ENCODE data around the gene CTDSPL2.
"Not testable (repeated sequence)": the region's sequence is repeated elsewhere in the genome, so short reads cannot be mapped to it uniquely, and the experiment has no call there.

Gene CTDSPL2

DNA sequence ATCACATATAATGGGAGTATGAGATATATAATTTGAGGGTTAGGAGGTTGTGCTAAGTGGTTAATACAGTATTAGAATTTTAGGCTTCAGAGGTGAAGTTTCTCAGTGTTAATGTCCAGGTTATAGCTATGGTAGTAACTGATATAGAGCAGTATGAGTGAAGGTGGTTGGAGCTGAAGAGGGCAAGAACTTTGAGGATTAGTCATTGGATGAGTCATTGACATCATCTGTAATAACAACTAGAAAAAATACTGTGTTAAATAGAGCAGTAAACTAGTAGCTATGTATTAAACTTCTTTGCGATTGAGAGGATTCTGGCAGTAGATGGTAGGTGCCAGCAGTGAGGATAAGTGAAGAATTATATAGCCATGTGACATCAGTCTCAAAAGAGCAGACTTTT lies 62.0 kb downstream of the CTDSPL2 start:
- no peak for DNase-seq

DNA sequence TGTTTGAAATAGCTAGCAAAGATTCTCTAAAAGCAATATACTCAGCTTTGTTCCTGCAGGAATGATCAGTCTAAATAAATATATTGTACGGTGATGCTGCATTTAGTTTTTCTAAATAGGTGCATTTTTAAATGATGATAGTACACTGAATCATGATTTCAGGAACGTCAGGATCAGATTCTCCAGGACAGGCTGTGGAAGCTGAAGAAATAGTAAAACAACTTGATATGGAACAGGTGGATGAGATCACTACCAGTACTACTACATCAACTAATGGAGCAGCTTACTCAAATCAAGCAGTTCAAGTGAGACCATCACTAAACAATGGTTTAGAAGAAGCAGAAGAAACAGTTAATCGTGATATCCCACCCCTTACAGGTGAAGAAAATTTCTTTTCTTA lies 63.2 kb downstream of the CTDSPL2 start:
- no peak for DNase-seq

DNA sequence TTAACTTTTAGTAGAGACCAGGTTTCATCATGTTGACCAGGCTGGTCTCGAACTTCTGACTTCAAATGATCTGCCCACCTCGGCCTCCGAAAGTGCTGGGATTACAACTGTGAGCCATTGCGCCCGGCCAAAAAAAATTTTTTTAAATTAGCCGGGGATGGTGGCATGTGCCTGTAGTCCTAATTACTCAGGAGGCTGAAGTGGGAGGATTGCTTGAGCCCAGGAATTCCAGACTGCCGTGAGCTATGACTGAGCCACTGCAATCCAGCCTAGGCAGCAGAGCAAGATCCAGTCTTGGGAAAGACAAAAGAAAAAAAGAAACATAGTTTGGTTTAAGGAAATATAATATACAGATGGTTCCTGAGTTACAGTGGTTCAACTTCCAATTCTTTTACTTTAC lies 64.6 kb downstream of the CTDSPL2 start:
- no peak for DNase-seq

DNA sequence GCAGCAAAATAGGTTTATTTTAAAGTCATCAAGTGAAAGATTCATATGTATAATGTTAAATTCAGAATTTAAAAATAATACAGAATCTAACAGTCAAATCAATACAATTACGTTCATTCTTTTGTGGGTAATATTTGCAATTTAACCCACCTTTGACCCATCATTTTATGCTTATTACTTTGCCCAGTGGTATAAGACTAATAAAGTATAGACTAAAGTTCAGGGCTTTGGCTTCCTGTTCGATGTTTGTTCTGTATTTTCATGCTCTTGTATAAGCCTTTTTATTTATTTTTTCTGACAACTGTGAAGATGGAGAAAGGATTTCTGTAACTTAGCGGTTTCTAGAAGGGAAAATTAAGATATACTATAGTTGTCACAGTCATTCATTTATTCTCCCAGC lies 65.2 kb downstream of the CTDSPL2 start:
- no peak for DNase-seq

DNA sequence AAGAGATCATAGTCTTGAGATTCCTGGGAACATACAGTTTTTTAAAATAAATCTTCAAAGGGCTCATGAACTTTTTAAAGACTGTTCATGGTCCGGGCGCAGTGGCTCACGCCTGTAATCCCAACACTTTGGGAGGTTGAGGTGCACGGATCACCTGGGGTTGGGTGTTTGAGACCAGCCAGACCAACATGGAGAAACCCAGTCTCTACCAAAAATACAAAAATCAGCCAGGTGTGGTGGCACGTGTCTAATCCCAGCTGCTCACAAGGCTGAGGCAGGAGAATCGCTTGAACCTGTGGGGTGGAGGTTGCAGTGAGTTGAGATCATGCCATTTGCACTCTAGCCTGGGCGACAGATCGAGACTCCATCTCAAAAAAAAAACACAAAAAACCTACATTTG lies 68.1 kb downstream of the CTDSPL2 start:
- no peak for DNase-seq

DNA sequence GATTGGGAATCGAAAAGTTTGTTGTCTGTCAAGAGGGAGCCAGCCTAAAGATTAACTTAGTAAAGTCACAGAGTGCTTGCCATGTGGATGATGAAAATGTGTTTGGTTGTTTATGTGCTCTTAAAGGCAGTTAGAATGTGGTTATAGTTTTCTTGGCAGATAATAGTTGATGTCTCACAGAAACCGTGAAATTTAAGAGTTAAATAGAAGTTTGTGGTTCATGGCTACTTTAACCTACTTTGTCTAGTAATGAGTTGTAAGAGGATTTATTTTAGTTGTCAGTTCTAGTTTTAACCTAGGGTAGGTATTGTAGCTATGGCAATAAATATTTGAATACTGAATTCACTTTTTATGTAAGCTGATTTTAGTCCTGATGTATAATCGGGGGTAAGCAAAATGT lies 73.1 kb downstream of the CTDSPL2 start:
- no peak for DNase-seq

DNA sequence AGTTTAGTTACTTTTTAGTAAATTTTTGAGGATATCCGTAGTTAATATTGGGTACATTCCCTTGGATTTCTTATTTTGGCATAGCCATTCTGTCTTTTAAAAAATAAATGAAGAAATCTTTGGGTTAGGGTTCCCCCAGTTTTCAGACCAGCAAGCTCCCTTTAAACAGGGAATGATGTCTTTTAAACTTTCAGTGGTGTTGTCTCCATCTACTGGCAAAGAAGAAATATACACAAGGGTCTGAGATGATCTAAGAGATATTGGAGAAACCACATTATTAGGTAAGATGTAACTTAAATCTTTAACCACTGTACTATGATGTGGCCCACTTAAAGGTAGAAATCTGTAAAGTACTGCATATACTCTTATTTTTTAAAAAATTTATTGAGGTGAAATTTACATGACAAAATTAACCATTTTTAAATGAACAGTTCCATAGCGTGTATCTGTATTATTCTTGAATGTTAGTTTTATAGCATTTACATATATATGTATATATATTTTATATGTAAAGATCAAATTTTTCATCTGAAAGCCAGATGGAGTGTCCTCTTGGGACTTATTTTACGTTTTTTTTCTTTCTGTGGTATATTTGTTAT lies 74.4 kb downstream of the CTDSPL2 start:
- peak; percentile 5 for DNase-seq

DNA sequence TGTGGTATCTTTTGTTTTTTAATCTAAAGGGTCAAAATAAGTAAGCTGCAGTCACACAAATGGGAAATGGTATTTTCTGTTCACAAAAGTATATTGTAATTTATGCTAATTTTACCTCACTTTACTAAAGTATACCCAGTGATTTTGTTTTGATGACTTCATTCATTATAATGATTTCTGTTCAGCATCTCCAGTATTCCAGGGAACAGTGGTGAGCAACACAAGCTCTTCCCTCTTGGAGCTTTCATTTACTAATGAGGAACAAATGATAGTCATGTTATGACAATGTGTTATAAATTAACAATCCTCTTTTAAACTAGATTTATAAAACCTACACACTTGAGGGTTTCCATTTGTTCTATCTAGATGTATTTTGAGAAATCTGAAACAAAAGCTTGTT lies 89.0 kb downstream of the CTDSPL2 start:
- no peak for DNase-seq

DNA sequence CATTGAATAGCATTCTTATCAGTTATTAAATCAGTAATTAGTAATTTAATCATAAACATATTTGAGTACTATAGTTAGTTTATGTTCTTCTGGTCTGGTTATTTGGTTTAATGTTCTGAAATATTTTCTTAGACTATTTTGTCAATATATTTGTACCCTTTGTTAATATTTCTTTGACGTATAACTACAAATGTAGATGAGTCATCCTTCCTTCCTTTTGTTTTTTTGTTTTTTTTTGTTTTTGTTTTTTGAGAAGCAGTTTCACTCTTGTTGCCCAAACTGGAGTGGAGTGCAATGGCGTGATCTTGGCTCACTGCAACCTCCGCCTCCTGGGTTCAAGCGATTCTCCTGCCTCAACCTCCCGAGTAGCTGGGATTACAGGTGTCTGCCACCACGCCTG lies 92.1 kb downstream of the CTDSPL2 start:
- DNase-seq, result no peak

DNA sequence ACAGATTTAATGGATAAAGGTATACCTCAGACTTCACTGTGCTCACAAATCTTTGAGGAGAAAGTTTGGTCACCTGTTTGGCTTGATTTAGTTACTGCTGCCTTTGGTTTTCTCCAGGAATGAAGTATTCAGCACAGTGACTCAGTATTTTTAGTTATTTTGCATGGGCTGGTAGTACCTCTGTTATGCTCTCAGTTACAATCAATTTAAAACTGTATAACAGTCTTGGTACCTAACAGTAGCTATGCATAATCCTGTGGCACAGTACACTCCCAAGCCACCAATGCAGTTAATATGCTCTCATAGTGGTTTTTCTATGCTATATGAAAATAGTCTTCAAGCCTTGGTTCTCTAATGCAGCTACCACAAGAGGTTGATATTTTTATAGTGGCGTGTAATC lies 97.6 kb downstream of the CTDSPL2 start:
- DNase-seq, result no peak

DNA sequence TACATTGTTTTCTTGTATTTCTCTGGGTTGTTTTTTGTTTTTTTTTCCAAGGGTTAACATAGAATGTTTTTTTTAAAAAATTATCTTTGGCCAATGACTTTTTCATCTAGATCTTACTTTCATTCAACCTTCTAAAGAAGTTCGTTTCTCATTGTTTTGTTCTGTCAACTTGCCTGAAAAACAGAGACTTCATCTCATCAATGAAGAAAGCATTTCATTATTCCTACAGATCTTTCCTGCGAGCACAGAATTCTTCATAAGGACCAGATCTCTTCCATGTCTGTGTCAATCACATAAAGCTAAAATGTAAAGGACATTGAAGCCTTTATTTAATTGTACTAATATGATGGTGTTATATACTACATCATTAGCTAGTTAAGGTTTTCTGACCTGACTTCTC lies 99.8 kb downstream of the CTDSPL2 start:
- DNase-seq, result no peak

DNA sequence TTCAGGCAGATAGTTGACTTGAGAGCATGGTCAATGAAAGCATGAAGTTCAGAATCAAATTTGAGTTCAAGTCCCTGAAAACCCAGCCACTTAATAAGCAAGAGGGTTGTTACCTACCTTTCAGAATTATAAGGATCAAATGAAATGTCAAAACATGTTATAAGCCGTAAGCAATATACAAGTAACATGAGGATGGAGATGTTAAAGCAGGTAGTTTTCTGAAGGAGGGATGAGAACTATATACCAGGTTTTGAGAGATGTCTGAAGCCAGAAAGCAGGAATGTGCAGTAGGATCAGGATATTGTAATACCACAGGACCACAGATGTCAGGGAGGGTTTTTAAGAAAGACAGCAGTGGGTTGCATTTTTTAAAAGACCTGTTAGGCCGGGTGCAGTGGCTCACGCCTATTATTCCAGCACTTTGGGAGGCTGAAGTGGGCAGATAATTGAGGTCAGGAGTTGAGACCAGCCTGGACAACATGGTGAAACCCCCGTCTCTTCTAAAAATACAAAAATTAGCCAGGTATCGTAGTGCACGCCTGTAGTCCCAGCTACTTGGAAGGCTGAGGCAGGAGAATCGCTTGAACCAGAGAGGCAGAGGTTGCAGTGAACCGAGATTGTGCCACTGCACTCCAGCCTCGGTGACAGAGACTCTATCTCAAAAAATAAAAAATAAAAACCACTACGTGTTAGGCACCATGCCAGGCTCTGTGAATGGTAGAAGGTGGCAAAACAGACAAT lies 102.6 kb downstream of the CTDSPL2 start:
- no peak for DNase-seq

DNA sequence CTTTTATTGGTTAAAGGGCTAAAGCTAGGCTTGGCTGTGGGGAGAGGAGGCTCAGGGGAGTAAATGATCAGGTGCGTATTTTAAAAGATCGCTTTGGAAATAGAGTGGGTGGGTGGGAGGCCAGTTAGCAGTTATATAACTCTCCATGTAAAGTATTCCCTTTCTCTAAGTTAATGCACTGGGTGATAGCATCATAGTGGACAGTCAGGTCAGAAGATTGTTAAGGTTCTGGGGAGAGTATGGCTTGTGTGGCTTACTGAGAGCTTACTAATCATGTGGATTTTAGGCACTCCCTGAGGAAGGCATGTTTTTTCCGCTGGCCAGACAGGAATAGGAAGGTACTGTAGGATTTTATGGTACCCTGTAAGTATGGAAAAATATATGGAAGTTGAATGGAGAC lies 103.2 kb downstream of the CTDSPL2 start:
- no peak for DNase-seq

DNA sequence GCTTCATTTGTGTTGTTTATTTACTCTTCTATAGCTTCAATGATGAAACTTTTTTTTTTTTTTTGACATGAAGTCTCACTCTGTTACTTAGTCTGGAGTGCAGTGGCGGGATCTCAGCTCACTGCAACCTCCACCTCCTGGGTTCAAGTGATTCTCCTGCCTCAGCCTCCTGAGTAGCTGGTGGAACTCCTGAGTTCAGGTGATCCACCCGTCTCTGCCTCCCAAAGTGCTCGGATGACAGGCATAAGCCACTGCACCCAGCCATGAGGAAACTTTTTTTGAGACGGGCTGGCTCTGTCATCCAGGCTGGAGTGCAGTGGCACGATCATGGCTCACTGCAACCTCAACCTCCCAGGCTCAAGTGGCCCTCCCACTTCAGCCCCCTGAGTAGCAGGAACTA lies 104.8 kb downstream of the CTDSPL2 start:
- not testable (repeated sequence) for DNase-seq

DNA sequence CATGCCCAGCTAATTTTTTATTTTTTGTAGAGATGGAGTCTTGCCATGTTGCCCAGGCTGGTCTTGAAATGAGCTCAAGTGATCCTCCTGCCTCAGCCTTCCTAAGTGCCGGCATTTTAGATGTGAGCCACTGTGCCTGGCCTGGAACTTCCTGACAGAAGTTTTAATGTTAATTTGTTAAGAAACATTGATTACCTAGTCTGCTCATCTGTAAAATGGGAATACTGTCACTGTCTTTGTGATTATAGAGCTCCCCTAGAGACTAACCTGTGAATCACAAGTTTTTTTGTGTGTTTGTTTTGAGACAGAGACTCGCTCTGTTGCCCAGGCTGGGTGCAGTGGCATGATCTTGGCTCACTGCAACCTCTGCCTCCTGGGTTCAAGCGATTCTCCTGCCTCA lies 105.3 kb downstream of the CTDSPL2 start:
- DNase-seq, result no peak

DNA sequence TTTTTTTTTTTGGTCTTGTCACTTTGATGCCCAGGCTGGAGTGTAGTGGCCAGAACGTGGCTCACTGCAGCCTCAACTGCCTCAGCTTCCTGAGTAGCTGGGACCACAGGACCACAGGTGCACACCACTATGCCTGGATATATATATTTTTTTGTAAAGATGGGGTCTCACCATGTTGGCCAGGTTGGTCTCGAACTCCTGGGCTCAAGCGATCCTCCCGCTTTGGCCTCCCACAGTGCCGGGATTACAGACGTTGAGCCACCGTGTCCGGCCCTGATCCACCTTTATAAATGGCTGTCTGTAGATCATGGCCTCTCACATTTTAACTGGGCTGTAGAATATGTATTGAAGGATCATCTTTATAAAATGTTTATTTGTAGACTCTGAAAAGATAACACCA lies 107.7 kb downstream of the CTDSPL2 start:
- no peak for DNase-seq

DNA sequence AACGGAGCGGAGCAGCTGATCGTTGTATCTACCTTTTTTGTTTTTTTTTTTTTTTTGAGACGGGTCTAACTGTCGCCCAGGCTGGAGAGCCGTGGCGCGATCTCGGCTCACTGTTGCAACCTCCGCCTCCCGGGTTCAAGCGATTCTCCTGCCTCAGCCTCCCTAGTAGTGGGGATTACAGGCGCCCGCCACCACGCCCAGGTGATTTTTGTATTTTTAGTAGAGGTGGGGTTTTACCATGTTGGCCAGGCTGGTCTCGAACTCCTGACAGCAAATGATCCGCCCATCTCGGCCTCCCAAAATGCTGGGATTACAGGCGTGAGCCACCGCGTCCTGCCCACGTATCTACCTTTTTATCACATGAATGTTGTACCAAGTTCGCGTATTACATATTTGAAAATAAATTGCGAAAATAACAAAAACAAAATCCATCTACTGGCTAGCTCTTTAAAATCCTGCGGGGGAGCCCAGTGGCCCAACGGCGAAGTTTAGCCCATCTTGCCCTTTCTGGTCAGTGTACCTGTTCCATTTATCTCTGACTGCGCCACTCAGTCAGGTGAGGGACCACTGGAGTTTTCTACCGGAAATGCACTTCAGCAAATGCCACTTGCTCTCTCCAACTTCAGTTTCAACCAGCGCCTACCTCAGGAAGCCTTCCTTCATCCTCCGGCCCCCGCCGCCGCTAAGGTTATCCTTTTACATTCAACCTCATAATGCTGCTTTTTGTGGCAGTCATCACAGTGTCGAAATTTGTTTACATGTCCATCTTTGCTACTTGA lies 108.3 kb downstream of the CTDSPL2 start:
- no peak for DNase-seq

DNA sequence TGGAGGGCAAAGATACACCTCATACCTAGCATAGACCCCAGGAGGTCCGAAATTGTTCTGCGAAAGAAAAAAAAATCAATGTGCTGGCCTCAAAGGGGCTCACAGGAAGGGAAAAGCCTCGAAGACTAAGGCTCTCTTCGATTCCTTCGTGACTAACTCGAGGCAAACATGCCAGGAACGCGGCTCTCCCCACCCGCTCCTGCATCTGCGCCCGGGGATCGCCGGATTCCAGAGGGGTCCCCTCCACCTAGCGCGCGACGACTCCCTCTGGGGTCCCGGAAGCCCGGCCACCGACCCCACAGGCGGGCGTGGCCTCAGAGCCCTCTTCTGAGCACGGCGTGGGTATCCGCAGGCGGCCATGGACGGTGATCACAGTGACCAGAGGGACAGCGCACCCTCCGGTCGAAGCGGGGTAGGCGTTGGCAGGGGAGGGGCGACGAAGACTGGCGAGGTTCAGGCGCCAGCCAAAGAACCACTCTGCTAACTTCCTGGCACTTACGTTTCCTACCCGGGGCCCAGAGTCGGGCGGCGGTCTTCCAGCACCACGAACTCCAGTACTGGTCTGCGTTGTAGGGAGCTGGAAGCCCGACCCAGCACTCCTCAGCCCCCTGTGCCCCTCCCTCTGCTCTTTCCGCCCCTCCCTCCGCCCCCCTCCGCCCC lies 109.0 kb downstream of the CTDSPL2 start:
- peak; percentile 97 for DNase-seq

DNA sequence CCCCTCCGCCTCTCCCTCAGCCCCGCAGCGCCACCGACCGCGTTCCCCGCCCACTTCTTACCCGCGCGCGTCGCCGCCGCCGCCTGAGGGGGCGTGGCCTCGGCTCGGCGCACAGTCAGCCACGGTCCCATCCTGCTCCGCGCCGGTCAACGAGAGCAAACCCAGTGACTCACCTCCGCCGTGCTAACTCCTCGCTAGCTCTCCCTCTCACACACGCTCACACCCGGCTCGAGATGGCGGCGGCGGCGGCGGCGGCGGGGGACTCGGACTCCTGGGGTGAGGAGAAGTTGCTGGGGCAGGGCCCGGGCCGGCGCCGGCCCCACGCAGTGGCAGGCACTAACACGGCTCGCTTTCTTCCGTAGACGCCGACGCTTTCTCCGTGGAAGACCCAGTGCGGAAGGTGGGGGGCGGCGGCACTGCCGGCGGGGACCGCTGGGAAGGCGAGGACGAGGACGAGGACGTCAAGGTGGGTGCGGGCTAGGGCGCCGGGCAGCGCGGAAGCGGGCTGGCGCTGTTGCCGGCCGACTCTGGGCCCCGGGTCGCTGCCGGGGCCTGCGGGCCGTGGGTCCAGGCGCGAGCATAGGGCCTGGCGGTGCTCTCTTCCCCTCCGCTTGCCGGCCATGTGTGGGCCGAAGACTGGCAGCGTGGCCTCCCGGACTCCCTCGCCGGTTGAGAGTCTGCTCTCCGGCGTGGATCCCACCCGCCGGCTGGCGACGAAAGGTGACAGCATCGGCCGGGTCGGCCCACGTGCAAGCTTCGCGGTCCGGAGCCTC lies 109.7 kb downstream of the CTDSPL2 start, which contains the start of gene EIF3J:
TSS of gene EIF3J (plus strand) at position 186 of the 773 bp plus-strand sequence. CDS start at position 234, 48 bp downstream.
- DNase-seq, result peak; percentile 95

DNA sequence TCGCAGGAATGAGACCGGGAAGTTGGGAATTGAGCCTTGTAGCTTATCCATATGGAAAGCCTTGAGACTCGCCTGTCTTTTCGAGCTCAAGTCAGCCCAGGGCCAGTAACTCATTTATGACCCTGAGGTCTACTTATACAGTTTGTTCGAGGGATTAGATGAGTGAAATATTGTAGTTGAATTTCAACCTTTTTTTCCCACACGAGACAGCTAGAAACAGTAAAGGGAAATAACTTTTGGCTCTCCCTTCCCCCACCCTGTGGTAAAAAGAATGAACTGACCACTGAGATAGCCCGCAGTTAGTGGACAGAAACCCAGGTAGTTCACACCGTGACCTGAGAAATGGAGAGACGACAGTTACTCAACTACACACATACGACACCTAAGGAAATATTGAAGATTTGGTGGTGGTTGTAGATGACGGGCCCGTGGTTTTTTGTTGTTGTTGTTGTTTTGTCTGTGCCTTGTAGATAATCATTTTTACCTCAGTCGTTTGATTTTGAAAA lies 110.4 kb downstream of the CTDSPL2 start:
- DNase-seq, result no peak

DNA sequence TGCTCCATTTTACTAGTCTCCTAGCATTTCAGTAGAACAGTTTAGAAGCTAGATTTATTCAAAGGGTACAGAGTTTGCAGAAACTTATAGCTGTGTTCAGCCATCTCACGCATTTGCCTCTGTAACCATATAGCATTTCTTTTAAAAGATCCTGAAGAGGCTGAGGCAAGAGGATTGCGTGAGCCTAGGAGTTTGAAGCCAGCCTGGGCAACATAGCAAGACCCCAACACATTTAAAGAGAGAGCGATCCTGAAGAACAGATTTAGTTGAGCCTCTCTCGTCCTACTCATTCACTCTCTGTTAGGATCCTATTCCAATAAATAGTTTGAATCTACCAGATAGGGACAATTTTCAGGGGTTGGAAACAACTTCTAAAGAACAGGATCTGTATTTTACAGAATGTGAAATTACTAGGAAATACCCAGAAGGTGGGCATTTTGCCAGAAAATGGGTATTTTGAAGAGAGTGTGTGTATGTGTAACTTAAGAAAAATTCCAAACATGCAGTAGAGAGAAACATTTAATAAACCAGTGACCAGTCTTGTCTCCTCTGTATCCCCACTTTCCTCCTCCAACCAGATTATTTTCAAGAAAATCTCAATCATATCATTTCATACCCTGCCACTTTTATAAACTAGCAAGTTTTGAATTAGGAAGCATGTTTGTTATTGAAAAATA lies 114.0 kb downstream of the CTDSPL2 start:
- no peak for DNase-seq

DNA sequence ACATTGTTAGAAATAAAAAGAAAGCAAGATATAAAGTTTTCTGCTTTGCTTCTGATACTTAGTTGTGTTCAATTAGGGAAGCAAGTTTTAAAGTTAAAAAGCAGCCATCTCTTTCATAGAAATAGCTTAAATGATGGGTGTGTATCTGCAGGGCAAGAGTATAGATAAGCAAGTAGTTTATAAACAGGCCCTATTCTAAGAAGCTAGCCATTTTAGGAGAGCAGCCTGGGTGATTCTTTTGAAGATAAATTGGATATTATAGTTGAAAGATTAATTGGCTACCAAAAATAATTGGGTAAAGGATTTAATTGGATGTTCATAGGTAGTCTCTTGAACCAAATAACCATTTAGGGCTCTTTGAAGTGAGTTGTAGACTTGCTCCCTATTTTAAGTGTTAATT lies 115.2 kb downstream of the CTDSPL2 start:
- DNase-seq, result no peak
